Measurements from ENCODE around the gene PIP5K1B. TPM values are rescaled to one million over a fixed set of nuclear protein-coding genes. Genes with fewer than 3 reads are reported as not detected.

PIP5K1B gene
- total RNA-seq, 1 experiment from 2014 or later: not detected

DNA sequence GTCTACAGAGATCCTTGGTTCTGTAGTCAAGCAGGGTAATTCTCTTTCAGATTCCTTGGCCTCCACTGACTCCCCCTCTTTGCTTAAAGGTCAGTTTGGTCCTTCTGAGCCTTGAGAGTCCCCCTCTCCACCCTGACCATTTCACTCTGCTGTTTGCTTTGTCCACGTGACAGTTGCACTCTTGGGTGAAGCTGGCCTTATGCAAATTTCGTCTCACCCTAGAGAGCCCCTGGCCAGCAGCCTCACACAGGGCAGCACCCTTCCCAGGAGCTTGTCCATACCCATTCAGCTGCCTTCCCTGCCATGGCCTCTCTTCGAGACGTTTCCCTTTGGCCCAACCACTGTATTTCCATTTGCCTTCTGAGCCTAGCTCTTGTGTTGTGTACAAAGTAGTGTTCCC, 245.1 kb downstream of the PIP5K1B start:
- DNase-seq (ENCODE audit: low spot score): no peak
- Histone ChIP-seq H3K27ac (ENCODE audit: low read depth, low read length, poor library complexity, severe bottlenecking) (no peak overlapping the region), H3K36me3 (ENCODE audit: insufficient read depth, low read length, poor library complexity, severe bottlenecking) (no peaks in the 10 kb centered on the region), H3K27me3 (replicated peaks; ENCODE audit: insufficient read depth, low read depth, low read length, poor library complexity) (peaks cover 64% of the 10 kb centered on the region), H3K4me1 (ENCODE audit: insufficient read depth, low read length, poor library complexity, severe bottlenecking) (no peaks in the 10 kb centered on the region), H3K9me3 (ENCODE audit: low read depth, low read length, poor library complexity, severe bottlenecking) (no peaks in the 10 kb centered on the region), H3K4me3 (ENCODE audit: low read depth, low read length, poor library complexity, severe bottlenecking) (no peak overlapping the region)
- ChIA-PET POLR2A (ENCODE audit: low non-redundant PET) (no interaction called here), CTCF (interaction anchor here (1.2 kb wide), 1 partner anchor 49 kb away, joined by 4 read pairs; no protein-coding TSS in a partner anchor)
- no TSS peak for BruUV-seq (replicated peaks)
- intact Hi-C loops (cut with micrococcal nuclease; ENCODE audit: unreplicated experiment): loop anchor here (1.0 kb wide), 1 partner anchor 366 kb away; no protein-coding TSS in a partner anchor
- TF ChIP-seq, protein P1, sequence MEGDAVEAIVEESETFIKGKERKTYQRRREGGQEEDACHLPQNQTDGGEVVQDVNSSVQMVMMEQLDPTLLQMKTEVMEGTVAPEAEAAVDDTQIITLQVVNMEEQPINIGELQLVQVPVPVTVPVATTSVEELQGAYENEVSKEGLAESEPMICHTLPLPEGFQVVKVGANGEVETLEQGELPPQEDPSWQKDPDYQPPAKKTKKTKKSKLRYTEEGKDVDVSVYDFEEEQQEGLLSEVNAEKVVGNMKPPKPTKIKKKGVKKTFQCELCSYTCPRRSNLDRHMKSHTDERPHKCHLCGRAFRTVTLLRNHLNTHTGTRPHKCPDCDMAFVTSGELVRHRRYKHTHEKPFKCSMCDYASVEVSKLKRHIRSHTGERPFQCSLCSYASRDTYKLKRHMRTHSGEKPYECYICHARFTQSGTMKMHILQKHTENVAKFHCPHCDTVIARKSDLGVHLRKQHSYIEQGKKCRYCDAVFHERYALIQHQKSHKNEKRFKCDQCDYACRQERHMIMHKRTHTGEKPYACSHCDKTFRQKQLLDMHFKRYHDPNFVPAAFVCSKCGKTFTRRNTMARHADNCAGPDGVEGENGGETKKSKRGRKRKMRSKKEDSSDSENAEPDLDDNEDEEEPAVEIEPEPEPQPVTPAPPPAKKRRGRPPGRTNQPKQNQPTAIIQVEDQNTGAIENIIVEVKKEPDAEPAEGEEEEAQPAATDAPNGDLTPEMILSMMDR (conservative IDR thresholded peaks at IDR 0.05; ENCODE audit: low read depth, low read length): no peak
- TF ChIP-seq EZH2 (IDR thresholded peaks at IDR 0.05; ENCODE audit: borderline replicate concordance, low read depth, low read length, poor library complexity, severe bottlenecking): no peak

DNA sequence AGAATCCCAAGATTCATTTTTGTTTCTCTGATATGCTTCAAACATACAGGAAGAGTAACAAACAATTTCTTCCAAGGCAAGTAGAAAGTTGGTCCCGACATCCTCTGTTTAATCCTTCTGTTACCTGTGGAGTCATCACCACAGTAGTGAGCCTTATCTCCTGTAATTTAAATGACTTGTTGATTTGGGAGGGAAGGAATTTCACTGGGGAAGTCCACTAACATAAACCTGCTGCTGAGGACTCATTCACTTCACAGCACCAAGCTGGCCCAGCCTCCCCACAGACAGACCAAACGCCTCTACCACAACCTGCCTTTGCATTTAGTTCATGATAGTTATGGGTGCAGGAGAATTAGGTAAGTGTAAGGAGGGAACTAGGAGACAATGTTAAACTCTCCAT, 245.6 kb downstream of the PIP5K1B start:
- intact Hi-C loops (cut with micrococcal nuclease; ENCODE audit: unreplicated experiment): loop anchor here (1.0 kb wide), 1 partner anchor 366 kb away; no protein-coding TSS in a partner anchor
- Histone ChIP-seq H3K36me3 (ENCODE audit: insufficient read depth, low read length, poor library complexity, severe bottlenecking) (no peaks in the 10 kb centered on the region), H3K27me3 (replicated peaks; ENCODE audit: insufficient read depth, low read depth, low read length, poor library complexity) (peaks cover 61% of the 10 kb centered on the region), H3K4me1 (ENCODE audit: insufficient read depth, low read length, poor library complexity, severe bottlenecking) (no peaks in the 10 kb centered on the region), H3K4me3 (ENCODE audit: low read depth, low read length, poor library complexity, severe bottlenecking) (no peak overlapping the region), H3K27ac (ENCODE audit: low read depth, low read length, poor library complexity, severe bottlenecking) (no peak overlapping the region), H3K9me3 (ENCODE audit: low read depth, low read length, poor library complexity, severe bottlenecking) (no peaks in the 10 kb centered on the region)
- no peak for DNase-seq (ENCODE audit: low spot score)
- CTCF ChIA-PET: no interaction called here
- POLR2A ChIA-PET (ENCODE audit: low non-redundant PET): no interaction called here
- BruUV-seq (replicated peaks): no TSS peak
- TF ChIP-seq EZH2 (IDR thresholded peaks at IDR 0.05; ENCODE audit: borderline replicate concordance, low read depth, low read length, poor library complexity, severe bottlenecking): no peak
- TF ChIP-seq, protein P1 (conservative IDR thresholded peaks at IDR 0.05; ENCODE audit: low read depth, low read length): no peak

DNA sequence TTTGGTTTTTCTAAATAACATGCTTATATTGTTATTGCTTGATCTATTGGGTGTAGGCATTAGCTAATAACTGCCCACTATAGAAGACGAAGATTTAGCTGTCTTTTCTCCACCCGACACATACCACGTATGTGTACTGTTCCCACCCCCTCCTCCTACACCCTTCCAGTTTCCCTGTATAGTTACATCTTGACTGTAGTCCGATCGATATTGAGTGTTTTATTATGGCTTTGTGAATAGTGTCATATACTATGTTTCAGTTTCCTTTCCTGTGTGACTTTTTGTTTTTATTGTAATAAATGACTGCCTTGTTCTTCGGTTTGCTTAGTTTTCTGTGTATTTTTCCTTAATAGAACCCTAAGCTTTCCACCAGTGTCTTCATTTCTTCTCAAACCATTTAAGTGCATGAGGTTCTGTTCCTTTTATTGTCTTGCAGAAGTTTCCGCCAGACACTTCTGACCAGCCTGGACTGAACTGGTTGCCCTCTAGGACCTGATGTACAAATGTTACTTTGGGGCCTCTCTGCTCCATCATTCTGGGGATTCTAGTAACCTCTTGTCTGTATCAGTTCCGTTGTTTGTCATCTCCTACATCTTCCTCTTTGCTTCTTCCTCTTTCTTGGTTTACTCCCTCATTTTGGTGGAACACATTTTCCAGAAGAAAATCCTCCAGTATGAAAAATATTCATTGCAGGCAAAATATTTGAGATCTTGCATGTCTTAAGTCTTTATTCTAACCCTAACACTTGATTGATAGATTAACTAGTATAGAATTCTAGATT, 247.0 kb downstream of the PIP5K1B start:
- no peaks in the 10 kb centered on the region for H3K4me1 ChIP-seq (ENCODE audit: insufficient read depth, low read length, poor library complexity, severe bottlenecking)

More for the DNA sequence above, 247.0 kb downstream of the PIP5K1B start:
- H3K4me3 ChIP-seq (ENCODE audit: low read depth, low read length, poor library complexity, severe bottlenecking): no peak overlapping the region
- peaks cover 51% of the 10 kb centered on the region for H3K27me3 ChIP-seq (replicated peaks; ENCODE audit: insufficient read depth, low read depth, low read length, poor library complexity)
- no peak for DNase-seq (ENCODE audit: low spot score)
- ChIA-PET POLR2A (ENCODE audit: low non-redundant PET) (no interaction called here), CTCF (no interaction called here)
- H3K36me3 ChIP-seq (ENCODE audit: insufficient read depth, low read length, poor library complexity, severe bottlenecking): no peaks in the 10 kb centered on the region
- TF ChIP-seq, protein P1 (conservative IDR thresholded peaks at IDR 0.05; ENCODE audit: low read depth, low read length): no peak
- TF ChIP-seq EZH2 (IDR thresholded peaks at IDR 0.05; ENCODE audit: borderline replicate concordance, low read depth, low read length, poor library complexity, severe bottlenecking): no peak
- no TSS peak for BruUV-seq (replicated peaks)
- intact Hi-C loops (cut with micrococcal nuclease; ENCODE audit: unreplicated experiment): no loop called here
- no peak overlapping the region for H3K27ac ChIP-seq (ENCODE audit: low read depth, low read length, poor library complexity, severe bottlenecking)
- H3K9me3 ChIP-seq (ENCODE audit: low read depth, low read length, poor library complexity, severe bottlenecking): no peaks in the 10 kb centered on the region
